Renal cortex interstitium (tissue), 11 donors: ENCODE data around the gene CST11. TPM values are rescaled to one million over a fixed set of nuclear protein-coding genes. Genes with fewer than 3 reads are reported as not detected.

ENCODE experiments used
- DNase-seq, 11 donors: peaks; one replicate each; pipeline ENCODE4 v3.0.0-alpha.2; 2013; ENCODE audit warnings: low read depth in 9 of 11, low spot score in 4 of 11; ENCODE audit errors: extremely low read depth in 1 of 11
- polyA plus RNA-seq, 3 donors: library from polyadenylated mRNA; unstranded; fragments of 120-200 nt; gene quantifications; one replicate each; pipeline ENCODE4 v1.2.1, GENCODE V29; 2013; ENCODE audit not compliant: insufficient read length in 3 of 3

CST11 gene
- polyA plus RNA-seq, 3 donors: not detected

DNA sequence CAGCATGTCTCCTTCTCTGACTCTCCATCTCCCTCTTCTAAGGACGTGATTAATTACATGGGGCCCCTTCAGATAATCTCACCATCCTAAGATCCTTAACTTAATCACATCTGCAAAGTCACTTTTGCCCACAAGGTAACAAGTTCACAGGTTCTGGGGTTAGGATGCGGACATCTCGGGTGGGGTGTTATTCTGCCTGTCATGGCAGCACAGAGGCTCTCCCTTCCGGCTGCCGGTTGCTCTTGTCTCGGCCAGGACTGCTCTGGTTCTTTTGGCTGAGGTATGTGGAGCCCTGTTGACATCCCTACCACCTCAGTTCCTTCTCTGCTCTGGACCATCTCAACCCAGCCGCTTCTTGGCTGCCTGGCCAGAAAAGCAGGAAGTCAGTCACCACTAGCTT is 4.2 kb upstream of the CST11 start:
- no peak for DNase-seq

DNA sequence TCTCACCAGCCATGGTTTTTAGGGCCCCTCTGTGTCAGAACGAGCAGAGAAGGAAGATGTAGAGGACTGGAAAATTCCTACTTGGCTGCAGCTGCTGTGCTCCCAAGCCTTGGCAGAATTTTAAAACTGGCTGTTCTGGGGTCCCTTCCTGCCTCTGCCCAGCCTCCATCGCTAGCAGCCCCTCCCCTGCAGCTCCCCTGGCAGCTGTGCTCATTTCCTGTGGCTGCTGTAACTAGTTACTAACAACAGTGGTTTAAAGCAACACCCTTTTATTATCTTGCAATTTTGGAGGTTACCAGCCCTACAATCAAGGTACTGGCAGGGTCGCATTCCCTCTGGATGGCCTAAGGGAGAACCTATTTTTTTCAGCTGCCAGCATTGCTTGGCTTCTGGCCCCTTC is 3.7 kb upstream of the CST11 start:
- DNase-seq: no peak

GRCh38 chr20:23455639-23456038 is 3.0 kb upstream of the CST11 start:
- no peak for DNase-seq

GRCh38 chr20:23454816-23455215 is 2.1 kb upstream of the CST11 start:
- no peak for DNase-seq

DNA sequence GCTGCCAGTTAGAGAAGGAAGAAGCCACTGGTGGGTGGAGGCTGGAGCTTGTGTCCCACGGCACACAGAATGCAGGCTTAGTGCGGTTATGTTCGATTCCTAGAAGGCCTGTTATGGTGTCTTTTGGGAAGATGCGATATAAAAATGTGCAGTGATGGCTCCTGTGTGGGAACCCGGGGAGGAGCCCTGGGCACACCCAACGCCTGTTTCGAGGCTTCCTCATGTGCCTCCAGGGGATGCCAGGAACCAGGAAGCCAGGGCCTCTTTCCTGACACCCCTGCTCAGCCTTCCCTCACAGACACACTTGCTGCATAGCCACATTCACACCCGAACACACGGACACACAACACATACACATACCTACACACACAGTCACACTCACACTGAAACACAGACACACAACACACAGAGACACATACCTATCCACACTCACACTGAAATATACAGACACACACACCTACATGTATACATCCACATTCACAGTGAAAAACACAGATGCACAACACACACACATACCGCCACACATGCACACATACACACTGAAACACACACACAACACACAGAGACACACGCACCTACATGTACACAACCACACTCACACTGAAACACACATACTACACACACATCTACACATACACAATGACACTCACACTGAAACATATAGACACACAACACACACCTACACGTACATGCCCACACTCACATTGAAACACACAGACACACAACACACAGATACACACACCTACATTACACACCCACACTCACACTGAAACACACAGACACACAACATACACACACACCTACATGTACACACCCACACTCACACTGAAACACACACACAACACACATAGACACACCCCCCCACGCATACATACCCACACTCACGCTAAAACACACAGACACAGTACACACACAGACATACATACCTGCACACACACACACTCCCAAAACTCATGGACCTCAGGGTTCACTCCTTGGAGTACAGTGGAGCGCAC is 1.2 kb upstream of the CST11 start:
- DNase-seq: no peak

GRCh38 chr20:23451956-23452487 is 654 bp downstream of the CST11 start:
- no peak for DNase-seq

GRCh38 chr20:23450877-23451276 is 1.8 kb downstream of the CST11 start:
- no peak for DNase-seq

- DNase-seq: no peak
These were observed 3.3 kb downstream of the CST11 start for GRCh38 chr20:23449421-23449820.

GRCh38 chr20:23448167-23448566 is 4.5 kb downstream of the CST11 start:
- no peak for DNase-seq

GRCh38 chr20:23446505-23446904 is 6.2 kb downstream of the CST11 start:
- DNase-seq: peak in 1 of 11 donors; percentile 20

GRCh38 chr20:23445596-23446217 is 7.0 kb downstream of the CST11 start:
- DNase-seq: no peak

- DNase-seq: no peak
These were observed 7.8 kb downstream of the CST11 start for GRCh38 chr20:23444859-23445258.

GRCh38 chr20:23442436-23442835 is 10.2 kb downstream of the CST11 start:
- DNase-seq: no peak

DNA sequence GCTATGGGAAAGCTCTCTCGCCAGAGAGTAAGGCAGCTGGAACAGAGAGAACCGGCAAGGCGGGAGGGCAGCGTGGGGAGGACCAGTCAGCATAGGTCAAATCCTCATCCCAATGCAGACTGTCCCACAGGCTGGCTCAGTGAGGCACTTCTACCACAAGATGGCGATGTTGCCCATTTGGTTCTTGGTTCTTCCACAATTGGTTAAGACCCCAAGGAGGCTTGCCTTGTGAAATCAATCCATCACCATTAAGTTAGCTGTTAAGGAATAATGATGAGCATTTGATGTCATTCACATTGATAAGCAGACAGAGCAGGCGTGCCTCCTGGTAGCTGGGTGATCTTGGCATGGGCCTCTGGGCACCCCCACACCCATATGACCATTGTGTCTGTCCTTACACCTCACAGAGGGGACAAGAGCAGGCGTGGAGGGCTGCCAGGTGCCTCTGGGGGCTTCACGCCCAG is 10.8 kb downstream of the CST11 start:
- peak; percentile 47 to 86 (median 64) for DNase-seq

- no peak for DNase-seq
These were observed 12.7 kb downstream of the CST11 start for GRCh38 chr20:23440004-23440403.

- no peak for DNase-seq
These were observed 14.0 kb downstream of the CST11 start for GRCh38 chr20:23438661-23439060.

GRCh38 chr20:23437126-23437899 is 15.4 kb downstream of the CST11 start:
- no peak for DNase-seq

DNA sequence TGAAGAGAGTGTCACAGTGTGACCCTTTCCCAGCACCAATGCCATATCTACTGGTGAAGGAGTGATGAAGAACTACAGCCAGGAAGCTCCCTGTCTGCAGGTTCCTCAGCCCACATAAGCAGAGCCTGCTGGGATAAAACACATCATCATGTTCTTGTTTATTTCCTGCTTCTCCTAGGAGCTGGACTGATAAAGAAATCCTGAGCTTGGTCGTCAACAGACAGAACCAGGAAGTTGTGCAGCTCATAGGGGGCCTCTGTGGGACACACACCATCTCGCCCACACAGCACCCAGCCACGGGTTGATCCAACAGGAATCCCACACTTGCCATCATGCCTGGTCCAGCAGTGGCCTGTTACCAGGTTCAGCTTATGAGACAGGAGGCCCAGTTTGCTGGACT is 16.0 kb downstream of the CST11 start:
- no peak for DNase-seq
